Activated CD4-positive, alpha-beta T cell treated with anti-CD3 and anti-CD28 coated beads, Interleukin-2, amount 50 U/mL, for 4 hours (primary cell): ENCODE measurements around the gene HTR2C.
"Not testable (repeated sequence)": the region's sequence is repeated elsewhere in the genome, so short reads cannot be mapped to it uniquely, and the experiment has no call there.

Experiments
- DNase-seq, 2 experiments: peaks; one replicate each; pipeline ENCODE4 v3.0.0-alpha.2; 2020

The HTR2C gene

DNA sequence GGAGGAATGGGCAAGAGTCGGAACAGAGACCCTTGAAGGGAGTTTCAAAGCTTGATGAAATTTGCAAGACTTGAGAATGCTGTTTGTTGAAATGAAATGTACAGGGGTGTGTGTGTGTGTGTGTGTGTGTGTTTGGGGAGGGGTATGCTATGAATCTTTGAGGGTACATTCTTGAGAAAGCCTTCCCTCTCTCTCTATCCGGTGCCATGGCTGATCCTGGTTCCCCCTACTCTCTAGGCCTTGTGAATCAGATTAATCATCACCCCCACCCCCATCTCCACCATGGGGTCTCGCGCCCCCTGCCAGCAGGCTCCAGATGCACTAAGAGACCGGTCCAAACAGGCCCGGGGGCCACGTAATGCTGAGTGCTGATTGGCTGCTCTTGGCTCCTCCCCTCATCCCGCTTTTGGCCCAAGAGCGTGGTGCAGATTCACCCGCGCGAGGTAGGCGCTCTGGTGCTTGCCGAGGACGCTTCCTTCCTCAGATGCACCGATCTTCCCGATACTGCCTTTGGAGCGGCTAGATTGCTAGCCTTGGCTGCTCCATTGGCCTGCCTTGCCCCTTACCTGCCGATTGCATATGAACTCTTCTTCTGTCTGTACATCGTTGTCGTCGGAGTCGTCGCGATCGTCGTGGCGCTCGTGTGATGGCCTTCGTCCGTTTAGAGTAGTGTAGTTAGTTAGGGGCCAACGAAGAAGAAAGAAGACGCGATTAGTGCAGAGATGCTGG, at the start of gene HTR2C:
Gene HTR2C (plus strand): TSS at position 441 of the 729 bp plus-strand sequence. CDS start 142,851 bp downstream, outside the sequence.
- DNase-seq, result no peak

DNA sequence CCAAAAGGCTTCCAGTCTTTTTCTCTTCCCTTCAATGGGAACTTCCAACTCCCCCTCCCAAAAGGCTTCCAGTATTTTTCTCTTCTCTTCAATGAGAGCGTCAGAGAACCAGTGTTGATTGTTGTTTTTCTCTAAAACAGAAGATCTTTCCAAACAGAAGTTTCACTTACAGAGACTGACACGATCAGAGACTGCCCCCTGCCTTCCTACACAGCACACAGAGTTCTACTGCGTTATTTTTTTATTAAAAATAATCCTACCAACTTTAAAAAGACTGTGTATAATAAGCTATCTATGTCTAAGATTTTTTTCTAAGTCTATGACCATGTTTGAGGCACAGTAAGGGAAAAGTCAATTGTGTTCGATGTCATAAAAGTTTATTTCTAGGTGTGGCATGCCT, 3.5 kb upstream of the HTR2C start:
- DNase-seq, result no peak

DNA sequence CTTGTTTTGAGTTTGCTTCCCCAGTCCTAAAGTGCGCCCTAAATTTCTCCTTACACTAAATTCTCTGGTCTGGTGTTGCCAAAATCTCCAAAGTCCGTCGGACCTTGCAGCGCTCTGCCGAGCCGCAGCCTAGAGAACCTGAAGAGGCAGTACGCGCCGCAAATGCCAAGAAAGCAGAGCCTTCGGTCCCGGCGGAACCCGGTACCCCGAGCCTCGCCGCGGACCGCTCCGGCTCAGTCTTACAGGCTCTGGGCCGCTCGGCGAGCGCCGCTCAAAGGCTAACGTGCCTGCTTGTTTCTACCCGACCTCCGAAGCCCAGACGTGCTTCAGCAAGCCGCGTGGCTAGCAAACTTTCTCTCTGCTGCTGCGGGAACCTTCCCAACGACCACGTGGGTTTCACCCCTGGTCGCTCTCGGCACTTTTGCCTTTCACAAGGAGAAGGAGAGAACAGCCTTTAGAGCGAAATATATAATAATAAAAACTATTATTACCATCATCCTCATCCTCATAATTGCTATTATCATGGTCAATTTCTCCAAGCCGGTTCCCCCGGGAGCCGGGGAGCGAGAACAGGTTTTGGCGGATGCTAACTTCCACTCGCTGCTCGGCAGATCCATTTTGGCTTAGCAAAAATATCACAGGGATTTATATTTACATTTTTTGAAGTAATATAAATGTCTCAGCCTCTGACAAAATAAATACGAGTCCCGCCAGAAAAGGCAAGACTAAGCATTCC, 2.2 kb upstream of the HTR2C start:
- DNase-seq, result no peak

DNA sequence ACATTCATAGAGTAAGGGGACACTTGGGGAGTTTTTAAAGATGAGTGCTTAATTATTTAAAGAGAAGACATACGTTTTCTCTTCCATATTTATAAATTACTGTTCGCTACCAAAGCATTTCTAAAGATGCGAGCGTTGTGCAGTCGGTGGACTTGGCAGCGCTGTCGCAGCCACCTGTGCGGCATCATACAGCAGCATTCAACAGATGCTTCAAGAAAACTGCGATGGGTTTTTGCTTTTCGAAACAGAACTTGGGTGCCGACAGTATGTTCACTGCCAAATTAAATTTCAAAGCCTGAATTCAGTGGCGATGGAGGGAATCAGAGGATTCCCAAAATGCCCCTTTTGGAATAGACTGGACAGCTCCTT, 1.6 kb upstream of the HTR2C start:
- DNase-seq, result no peak

DNA sequence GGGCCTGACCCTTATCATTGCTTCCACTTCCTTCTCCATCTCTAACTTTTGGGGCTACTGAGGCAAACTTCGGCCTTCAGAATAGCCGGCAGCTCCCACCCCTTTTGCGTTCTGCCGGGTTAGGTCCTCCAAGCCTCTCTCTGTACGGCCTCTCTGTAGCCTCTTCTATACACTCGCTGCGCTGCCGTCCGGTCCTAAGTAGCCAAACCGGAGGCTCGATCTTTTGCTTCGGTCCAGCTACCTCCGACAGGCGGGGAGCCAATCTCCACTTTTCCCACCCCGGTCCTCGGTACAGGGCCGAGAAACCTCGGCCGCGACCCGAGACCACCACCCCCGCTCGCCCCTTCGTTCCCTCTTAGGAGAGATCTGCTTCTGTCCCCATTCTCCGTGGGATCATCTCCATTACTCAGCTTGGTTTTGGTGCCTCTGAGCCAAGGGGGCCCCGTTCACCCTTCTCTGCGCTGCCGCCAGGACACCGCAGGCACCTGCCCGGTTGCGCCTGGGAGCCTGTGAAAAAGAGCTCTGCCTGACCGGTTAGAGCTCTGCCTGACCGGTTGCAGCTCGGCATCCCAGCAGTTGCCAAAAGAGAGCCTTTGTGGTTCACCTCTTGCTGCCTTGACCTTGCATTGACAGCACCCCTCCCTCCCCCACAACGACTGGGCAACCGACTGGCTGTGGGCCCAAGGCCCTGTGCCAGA, 1.0 kb upstream of the HTR2C start:
- no peak for DNase-seq

DNA sequence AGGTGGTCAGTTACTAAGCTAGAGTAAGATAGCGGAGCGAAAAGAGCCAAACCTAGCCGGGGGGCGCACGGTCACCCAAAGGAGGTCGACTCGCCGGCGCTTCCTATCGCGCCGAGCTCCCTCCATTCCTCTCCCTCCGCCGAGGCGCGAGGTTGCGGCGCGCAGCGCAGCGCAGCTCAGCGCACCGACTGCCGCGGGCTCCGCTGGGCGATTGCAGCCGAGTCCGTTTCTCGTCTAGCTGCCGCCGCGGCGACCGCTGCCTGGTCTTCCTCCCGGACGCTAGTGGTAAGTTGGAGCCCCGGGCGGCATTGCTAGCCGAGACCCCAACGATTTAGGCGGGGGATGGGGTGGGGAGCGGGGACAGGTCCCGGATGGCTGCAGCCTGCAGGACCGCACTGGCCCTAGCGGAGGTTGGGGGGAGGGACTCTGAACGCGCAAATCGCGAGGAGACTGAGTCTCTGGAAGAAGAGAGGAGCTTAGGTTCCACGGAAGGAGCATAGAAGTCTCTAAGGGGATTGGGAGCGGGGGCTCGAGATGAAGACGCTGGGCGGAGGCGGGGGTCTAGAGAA, 573 bp downstream of the HTR2C start:
- DNase-seq, result no peak

DNA sequence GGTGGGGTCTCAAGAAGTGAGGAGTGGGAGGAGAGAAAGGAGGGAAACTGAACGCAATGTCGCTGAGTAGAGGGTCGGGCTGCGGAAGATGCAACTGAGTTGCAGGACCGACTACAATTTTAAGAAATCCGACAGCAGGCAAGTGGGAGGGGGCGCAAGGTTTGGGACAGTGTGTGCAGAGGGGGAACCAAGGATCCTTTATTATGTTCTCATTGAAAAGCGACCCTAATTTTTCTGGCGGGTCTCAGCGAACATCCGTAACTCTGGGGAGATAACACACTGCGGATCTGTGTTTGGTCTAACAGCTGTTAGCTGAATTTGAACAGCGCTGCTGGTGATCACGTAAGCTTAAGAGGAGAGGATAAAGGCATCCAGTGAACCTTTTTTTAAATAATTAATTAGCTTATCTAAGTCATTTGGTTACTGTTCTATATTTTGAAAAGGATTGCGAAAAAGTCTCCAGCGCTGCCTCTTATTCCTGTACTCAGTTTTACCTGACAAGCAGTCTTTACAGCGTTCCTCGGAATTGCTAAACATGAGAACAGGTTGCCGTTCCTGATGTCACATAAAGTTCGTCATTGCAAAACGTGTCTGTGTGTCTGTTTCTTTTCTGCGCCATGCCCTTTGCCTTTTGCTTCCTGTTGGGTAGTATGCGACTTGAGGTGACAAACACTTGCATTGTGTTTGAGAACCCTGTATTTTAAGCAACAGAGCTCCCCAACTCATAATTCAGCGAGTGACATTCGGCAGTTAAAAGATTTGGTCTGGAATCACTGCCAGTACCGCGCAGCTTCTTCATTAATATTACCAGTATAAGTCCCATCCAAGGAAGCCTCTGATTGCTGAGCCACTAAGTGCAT, 1.3 kb downstream of the HTR2C start:
- no peak for DNase-seq

DNA sequence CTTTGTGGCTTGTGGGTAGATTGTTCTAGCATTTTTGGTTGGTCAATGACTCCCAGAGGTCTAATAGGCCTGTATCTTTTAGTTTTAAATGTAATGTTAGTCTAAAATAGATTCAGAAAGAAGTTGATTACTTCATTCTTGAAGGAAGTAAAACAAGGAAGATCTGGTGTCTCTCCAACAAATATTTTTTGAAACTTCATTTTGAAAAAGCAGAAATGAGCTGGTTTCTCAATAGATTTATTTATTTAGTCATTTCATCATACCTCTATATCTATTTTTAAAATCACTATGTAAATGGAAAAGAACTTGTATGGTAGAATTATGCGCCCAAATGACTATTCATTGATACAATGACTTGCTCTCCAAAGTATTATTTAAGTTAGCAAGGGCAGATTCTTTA, 7.2 kb downstream of the HTR2C start:
- DNase-seq, result no peak

DNA sequence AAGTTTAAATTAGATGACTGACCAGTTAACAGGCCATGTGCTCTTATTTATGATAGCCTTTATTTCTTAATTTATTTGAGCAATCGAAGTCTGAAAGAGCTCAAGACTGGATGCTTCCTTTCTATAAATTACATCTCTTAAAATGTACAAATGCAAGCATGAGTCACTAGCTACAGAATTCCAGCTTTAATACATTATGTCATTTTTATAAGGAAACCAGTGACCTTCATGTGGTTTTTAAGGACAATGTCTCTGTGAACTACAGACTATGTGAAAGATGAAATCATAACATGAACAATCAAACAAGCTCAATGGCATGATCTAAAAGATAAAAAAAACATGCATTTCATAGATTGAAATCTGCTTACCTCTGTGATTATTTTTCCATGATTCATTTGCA, 15.4 kb downstream of the HTR2C start:
- no peak for DNase-seq

DNA sequence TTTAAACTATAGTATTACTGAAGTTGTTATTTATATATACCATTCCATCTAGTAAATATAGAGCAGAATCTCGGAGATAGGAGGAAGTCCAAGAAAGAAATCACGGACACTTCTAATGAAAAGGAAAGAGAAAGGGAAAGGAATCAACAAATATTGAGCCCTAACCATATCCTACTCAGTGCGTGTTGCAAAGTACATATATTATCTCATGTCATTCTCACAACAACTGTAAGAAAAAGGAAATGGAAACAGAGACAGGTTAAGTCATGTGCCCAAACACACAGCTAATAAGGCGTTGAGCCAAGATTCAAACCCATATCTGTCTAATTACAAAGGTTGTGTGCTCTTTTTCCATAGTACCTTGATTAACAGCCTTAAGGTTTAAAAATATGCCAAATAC, 16.0 kb downstream of the HTR2C start:
- DNase-seq, result no peak

DNA sequence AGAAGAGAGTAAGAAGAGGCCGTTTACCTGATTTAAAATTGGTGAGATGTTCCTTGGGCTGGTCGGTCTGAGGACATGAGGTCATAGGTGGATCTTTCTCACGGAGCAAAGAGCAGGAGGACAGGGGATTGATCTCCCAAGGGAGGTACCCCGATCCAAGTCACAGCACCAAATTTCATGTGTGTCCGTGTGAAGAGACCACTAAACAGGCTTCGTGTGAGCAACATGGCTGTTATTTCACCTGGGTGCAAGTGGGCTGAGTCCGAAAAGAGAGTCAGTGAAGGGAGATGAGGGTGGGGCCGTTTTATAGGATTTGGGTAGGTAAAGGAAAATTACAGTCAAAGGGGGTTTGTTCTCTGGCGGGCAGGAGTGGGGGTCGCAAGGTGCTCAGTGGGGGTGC, 22.7 kb downstream of the HTR2C start:
- not testable (repeated sequence) for DNase-seq

DNA sequence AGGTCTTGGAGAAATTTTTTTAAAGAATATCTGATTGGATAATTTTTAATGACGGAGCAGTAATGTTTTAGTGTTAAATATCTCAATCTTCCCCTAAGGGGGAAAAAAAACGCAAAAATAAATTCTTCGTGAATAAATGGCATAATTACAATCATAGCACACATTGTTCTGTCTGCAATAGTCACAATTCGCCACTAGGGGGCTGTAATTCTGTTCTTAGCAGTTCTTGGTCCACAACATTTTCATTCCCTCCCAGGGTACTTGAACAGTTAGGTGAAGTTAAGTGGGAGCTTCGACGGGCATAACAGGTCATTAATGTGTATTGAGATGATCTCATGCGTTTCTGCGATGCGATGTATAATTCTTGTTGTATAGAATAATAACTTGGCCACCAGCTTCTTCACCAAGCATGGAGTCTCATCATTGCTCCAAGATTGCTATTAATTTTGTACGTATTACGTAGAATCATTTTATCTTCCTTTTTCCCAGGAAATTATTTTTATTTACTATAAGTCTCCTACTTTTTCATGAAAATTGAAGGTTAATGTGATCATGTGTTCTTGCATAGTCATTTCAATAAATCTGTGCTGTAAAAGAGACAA, 27.2 kb downstream of the HTR2C start:
- DNase-seq, result no peak

DNA sequence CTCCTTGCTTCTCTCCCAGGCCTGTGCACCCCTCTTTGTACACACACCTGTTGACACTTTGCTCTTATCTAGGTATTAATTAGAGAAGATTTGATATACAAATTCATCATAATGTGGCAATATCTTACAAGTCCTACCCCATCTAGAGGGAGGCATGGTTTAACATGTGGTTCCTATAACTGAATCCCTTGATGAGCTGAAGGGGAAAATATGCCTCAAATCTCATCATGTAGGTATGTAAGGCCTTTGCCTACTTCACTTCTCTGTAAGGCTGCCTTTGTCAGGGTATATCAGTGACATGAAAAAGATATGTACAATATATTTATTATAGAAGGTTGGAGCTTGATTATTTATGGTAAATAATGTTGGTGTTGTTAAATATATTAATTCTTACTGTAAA, 31.9 kb downstream of the HTR2C start:
- no peak for DNase-seq

DNA sequence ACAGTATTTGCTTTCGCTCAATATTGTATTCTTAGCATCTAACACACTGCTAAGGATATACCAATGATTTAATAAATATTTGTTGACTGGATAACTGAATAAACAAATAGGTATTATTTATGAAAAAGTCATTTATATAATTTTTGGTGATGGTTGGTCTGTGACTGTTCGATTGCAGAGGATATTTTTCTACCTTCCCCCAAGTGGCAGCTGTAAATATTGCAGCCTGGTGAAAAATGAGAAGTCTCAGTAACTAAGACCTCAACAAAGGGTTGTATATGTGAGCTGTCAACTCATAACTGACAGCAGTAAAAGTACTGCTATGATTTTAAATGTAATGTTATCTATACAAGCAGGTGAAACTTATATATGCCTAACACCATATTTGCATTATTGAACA, 36.0 kb downstream of the HTR2C start:
- no peak for DNase-seq

DNA sequence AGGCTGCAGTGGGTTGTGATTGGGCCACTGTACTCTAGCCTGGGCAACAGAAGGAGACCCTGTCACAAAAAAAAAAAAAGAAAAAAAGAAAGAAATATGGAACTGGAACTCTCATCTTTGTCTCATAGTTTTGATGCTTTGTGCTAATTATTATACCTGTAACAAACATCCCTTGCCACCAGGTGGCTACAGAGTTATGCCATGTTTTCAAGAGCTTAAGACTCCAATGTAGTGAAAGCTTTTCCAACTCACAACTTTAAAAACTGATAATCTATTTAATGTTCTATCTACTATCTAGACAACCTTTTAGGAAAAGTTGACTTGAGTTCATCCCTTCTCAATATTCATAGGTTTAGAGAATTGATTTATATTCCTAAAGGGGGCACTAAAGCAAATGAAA, 42.4 kb downstream of the HTR2C start:
- no peak for DNase-seq

DNA sequence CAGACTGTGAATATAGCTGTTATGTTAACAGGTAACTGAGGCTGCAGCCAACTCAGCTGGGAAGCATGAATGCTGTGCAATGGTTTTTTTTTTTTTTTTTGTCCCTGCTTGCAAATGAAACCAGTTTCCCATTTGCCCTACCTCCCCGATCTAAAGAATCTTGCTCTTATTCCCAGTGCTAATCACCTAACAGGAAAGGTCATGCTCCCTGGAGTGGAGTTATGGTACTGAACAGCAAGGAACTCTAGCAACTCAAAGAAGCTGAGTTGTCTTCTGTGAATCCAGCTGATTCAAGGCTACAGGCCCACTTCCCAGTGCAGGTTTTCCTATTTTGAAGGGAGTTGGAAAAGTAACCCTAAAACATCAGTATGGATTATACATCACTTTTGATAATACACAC, 52.1 kb downstream of the HTR2C start:
- no peak for DNase-seq

DNA sequence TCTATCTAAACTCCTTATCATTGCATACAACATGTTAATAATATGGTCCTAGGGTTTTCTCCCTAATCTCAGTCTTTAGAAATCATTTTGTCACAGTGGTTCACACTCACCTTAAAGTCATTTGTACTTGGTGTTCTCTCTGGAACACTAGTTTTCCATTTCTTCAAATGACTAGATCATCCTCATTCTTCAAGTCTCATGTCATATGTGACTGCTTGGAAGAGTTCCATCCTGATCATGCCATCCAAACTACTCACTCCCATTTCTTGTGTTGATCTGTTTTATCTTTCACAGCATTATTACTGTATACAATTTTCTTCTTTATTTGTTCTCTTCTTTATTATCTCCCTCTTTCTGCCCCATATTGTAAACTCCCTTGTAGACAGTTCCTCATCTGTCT, 66.5 kb downstream of the HTR2C start:
- DNase-seq, result no peak

DNA sequence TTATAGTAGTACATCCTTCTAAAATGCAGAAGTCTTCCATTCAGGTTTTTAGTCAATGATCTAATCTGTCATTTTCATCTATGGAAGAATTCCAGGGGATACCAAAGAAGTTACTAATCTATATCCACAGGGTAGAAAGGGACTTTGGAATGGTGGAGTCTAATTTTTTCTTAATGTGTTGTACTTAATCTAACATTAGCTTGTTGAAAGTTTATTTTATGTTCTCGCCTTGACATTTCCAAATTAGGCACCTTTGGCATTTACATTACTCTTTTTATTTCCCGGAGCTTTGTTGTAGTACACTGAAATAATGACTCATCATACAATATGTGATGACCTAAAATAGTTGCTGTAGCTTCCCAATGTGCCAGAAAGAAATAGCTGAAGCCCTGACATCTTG, 91.5 kb downstream of the HTR2C start:
- no peak for DNase-seq

DNA sequence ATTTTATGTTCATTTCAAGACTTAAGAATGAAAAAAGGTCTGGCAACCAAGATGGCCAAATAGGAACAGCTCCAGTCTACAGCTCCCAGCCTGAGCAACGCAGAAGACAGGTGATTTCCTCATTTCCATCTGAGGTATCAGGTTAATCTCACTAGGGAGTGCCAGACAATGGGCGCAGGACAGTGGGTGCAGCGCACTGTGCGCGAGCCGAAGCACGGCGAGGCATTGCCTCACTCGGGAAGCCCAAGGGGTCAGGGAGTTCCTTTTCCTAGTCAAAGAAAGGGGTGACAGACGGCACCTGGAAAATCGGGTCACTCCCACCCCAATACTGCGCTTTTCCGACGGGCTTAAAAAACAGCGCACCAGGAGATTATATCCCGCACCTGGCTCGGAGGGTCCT, 116.6 kb downstream of the HTR2C start:
- DNase-seq, result not testable (repeated sequence)

DNA sequence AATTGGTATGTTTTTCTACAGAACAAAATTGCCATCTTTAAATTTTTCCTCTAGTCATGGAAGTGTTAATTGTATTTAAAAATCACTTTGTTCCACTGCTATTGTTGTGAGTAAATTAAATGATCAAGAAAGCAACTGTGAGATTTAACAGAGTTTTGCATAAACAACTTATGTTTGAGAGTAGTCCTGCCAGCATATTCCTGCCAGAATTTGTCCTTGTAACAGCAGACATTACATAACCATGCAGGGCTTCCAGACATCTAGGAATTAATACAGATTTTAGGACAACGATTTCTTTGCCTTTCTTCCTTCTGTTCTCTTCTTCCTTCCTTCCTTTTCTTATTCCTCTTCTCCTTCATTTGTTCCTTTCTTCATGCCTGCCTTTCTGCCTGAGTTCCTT, 125.5 kb downstream of the HTR2C start:
- no peak for DNase-seq

DNA sequence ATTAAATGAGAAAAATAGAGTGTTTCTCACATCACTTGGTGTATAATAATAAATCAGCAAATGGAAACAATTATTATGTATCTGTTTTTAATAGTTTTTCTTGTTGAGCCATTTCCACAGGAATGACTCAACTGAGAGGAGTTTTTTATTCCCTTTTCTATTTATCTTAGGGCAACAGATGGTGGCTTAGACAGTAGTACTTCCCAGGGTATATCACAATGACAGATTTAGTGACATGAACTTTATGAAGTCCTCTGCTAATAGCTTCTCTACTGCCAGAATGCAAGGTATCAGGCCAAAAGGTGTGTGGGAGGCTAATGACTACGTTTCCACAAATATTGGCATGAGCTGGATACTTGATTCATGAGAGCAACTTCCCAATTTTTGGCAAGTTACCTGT, 126.7 kb downstream of the HTR2C start:
- no peak for DNase-seq

DNA sequence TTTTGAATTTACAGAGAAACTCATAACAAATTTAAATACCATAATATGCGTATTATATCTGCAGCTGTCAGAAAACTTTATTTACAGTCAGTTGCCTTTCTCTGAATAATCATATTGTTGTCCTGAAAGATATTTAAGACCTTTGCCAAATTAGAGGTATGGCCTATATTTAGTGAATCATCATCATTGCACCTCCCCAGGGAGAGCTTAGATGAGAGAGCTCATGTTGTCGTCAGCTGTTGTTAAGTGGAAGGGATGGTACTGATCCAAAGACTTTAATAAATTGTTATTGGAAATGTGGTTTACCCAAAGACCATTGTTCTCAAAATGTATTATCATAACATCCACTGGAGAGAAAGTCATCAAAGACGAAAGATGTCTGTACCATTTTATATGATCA, 128.6 kb downstream of the HTR2C start:
- no peak for DNase-seq
